Gastrocnemius medialis (tissue), 4 donors: ENCODE measurements around the gene ANKRD7.

ENCODE experiments used
- CTCF ChIP-seq, 5 experiments: fragments of 450-650 bp in 3 of 5; fragments of 200-600 bp in 2 of 5; sonication (generic) in 2 of 5; IDR thresholded peaks in 4 of 5; conservative IDR thresholded peaks in 1 of 5; 1 replicate in 4 of 5; 2 replicates in 1 of 5; pipeline ENCODE4 v1.5.1; 2016 to 2019; ENCODE audit warnings: antibody characterized with exemption in 5 of 5, mild to moderate bottlenecking in 3 of 5, moderate library complexity in 3 of 5
- POLR2A ChIP-seq, 2 donors: fragments of 450-650 bp; IDR thresholded peaks; one replicate each; pipeline ENCODE4 v1.6.1; 2017; ENCODE audit warnings: antibody characterized with exemption in 2 of 2, mild to moderate bottlenecking in 2 of 2, moderate library complexity in 2 of 2

- TF ChIP-seq CTCF (IDR thresholded peaks at IDR 0.05 in 4 of 5, conservative IDR thresholded peaks at IDR 0.05 in 1 of 5): no peak
- no peak for TF ChIP-seq POLR2A (IDR thresholded peaks at IDR 0.05)
These were observed 14.5 kb downstream of the ANKRD7 start for GRCh38 chr7:118239014-118239413.
